Measurements from ENCODE around the gene SUPT6H. TPM values are rescaled to one million over a fixed set of nuclear protein-coding genes. Genes with fewer than 3 reads are reported as not detected.

SUPT6H gene
- total and polyA plus RNA-seq, 9 of the 15 experiments (the other 6 are each of a cell fraction or from before 2014, with no cell fraction given), result 1.7 to 77.7 (median 49.2) TPM

DNA sequence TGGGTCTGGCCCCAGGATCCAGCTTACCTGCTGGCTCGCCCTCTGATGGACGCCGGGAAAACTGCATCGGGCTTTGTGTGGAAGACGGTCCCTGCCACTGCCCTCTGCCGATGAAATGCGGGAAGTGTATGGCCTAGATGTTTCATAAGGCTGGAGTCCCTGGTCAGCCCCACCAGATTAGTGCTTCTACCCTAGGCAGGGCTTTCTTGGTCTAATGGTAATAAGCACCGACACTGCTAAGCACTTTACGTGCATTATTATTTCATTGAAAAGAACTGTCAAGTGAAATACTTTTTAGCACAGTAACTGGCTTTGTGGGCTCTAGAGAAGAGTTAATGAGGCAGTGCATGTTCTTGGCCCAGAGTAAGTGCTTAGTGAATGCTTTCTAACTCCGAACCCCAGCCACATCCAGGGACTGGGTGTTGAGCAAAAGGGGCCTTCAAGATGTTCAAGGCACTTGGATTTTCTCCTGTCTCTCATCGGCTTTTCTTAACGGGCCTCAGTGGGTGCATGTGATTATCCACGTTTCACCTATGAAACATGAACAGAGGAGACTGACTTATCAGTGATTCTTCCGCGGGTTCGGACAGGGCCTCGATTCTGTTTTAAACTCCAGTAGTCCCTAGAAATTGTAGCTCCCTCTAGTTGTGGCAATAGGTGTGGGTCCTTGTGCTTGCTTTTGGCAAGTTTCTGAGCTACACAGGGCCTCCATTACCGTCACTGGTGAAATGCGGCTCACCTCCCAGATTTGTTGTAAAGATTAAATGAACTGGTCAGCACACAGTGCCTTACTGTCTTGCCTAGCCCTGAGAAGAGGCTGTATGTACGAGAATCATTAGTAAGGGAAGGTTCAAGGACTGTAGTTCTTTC, 88.4 kb downstream of the SUPT6H start (continued):
- TF ChIP-seq FIP1L1 (IDR thresholded peaks at IDR 0.05; ENCODE audit: low read depth, low read length, poor library complexity, severe bottlenecking) (no peak), ELF2 (CRISPR knock-in tag; IDR thresholded peaks at IDR 0.05) (0 out of 2 replicates have a peak, but pooled peaks have one; percentile 27), ZNF318 (IDR thresholded peaks at IDR 0.05; ENCODE audit: borderline replicate concordance in 1 of 2, low read depth in 1 of 2) (no peak), ZNF23 (CRISPR knock-in tag; IDR thresholded peaks at IDR 0.05) (no peak), ZBTB40 (IDR thresholded peaks at IDR 0.05) (no peak), ZBTB40 (CRISPR knock-in tag; IDR thresholded peaks at IDR 0.05) (no peak), NEUROD1 (IDR thresholded peaks at IDR 0.05; ENCODE audit: borderline replicate concordance, low read depth, low read length, partially characterized antibody) (peak; percentile 76), ETV6 (IDR thresholded peaks at IDR 0.05; ENCODE audit: borderline replicate concordance in 1 of 2, low read depth in 2 of 2, low read length in 1 of 2) (no peak), ETV6 (CRISPR knock-in tag; IDR thresholded peaks at IDR 0.05; ENCODE audit: borderline replicate concordance) (no peak)

Data from K562 (cell line).